Cardiac muscle cell (in vitro differentiated cells and primary cell): ENCODE data around the gene ABR. TPM values are rescaled to one million over a fixed set of nuclear protein-coding genes. Genes with fewer than 3 reads are reported as not detected.
A peak's percentile ranks its signal among the peaks of the same experiment; 100 is the strongest.

Experiments used
- DNase-seq, 2 donors: peaks; one replicate each; pipeline versions ENCODE4 v3.0.0 to v3.0.0-alpha.2; 2010 to 2017; ENCODE audit warnings: low read depth in 1 of 2, low spot score in 1 of 2
- H3K27ac ChIP-seq: fragments of 200-600 bp; sonication (generic); 2 replicates; pipeline ENCODE4 v1.5.1; 2016
- H3K27me3 ChIP-seq: fragments of 200-600 bp; sonication (generic); 2 replicates; pipeline ENCODE4 v1.6.0; 2016; ENCODE audit warnings: control low read depth
- H3K36me3 ChIP-seq: fragments of 200-600 bp; sonication (generic); 2 replicates; pipeline ENCODE4 v1.5.1; 2016; ENCODE audit warnings: control low read depth
- H3K4me1 ChIP-seq: fragments of 200-600 bp; sonication (generic); 2 replicates; pipeline ENCODE4 v1.8.1; 2017; ENCODE audit warnings: low read depth, mild to moderate bottlenecking, mixed run types
- H3K4me3 ChIP-seq: fragments of 200-600 bp; sonication (generic); 2 replicates; pipeline ENCODE4 v1.5.1; 2016; ENCODE audit warnings: mild to moderate bottlenecking
- H3K9me3 ChIP-seq: fragments of 200-600 bp; sonication (generic); 2 replicates; pipeline ENCODE4 v1.5.1; 2017; ENCODE audit warnings: low read depth, mild to moderate bottlenecking, control low read depth
- CTCF ChIP-seq: IDR thresholded peaks from 2 replicates; pipeline ENCODE4 v1.5.1; 2012; ENCODE audit warnings: low read depth, mild to moderate bottlenecking, low read length
- polyA plus RNA-seq: library from polyadenylated mRNA; unstranded; fragments of >200 nt; fragmentation: Nextera tagmentation; extraction: Ambion mirVana; gene quantifications from 2 replicates; pipeline ENCODE4 v1.2.1, GENCODE V29; 2016
- total RNA-seq: library from RNA; depleted of rRNA; stranded (reverse); fragments of >200 nt; gene quantifications from 2 replicates; pipeline ENCODE4 v1.2.3, GENCODE V29; 2016

Gene ABR
- total and polyA plus RNA-seq, 2 experiments from 2014 or later: 23.5 to 67.5 TPM

GRCh38 chr17:979539-980405 is 200.0 kb downstream of the ABR start, which contains the start of gene NXN:
TSS of gene NXN (minus strand) at chr17:979776.
- Histone ChIP-seq H3K4me3 (peak within 1 kb of the TSS; percentile 93), H3K27ac (peak within 1 kb of the TSS; percentile 90), H3K9me3 (no peaks in the 10 kb centered on the region), H3K27me3 (no peaks in the 10 kb centered on the region), H3K36me3 (no peaks in the 10 kb centered on the region), H3K4me1 (peaks cover 37% of the 10 kb centered on the region)
- peak; percentile 83 to 93 for DNase-seq
- peak; percentile 15 for TF ChIP-seq CTCF

- Histone ChIP-seq H3K4me3 (peak overlapping the region; percentile 93), H3K27ac (peak overlapping the region; percentile 90), H3K4me1 (peaks cover 37% of the 10 kb centered on the region), H3K27me3 (no peaks in the 10 kb centered on the region), H3K36me3 (no peaks in the 10 kb centered on the region), H3K9me3 (no peaks in the 10 kb centered on the region)
- DNase-seq: no peak
- TF ChIP-seq CTCF: no peak
Measured at GRCh38 chr17:979212-979538, 200.6 kb downstream of the ABR start.

GRCh38 chr17:978103-979093 is 201.4 kb downstream of the ABR start:
- Histone ChIP-seq H3K27ac (peak overlapping the region; percentile 90), H3K27me3 (no peaks in the 10 kb centered on the region), H3K36me3 (no peaks in the 10 kb centered on the region), H3K9me3 (no peaks in the 10 kb centered on the region), H3K4me1 (peaks cover 37% of the 10 kb centered on the region), H3K4me3 (peak overlapping the region; percentile 93)
- TF ChIP-seq CTCF: no peak
- DNase-seq: peak; percentile 32 to 57

DNA sequence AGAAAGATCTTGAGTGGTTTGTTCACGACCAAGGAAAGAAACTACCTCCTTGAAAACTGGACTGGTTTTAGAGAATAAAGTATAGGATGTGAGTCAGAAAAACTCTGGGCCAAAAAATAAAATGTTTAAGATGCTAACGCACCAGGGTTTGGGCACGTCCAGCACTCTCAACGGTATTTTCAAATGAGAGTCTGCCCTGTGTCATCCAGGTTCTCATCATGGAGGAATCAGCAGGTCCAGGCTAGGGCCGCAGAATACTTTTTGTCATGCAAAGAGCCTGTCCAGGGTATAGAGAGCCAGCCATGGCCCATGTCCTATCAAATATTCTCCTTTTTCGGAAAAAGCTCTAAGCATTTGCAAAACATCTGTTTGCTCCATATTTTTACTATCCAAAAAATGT is 202.6 kb downstream of the ABR start:
- peaks cover 37% of the 10 kb centered on the region for H3K4me1 ChIP-seq
- DNase-seq: no peak
- TF ChIP-seq CTCF: no peak
- H3K4me3 ChIP-seq: peak overlapping the region; percentile 93
- no peaks in the 10 kb centered on the region for H3K9me3 ChIP-seq
- no peaks in the 10 kb centered on the region for H3K36me3 ChIP-seq
- H3K27ac ChIP-seq: peak overlapping the region; percentile 90
- no peaks in the 10 kb centered on the region for H3K27me3 ChIP-seq

DNA sequence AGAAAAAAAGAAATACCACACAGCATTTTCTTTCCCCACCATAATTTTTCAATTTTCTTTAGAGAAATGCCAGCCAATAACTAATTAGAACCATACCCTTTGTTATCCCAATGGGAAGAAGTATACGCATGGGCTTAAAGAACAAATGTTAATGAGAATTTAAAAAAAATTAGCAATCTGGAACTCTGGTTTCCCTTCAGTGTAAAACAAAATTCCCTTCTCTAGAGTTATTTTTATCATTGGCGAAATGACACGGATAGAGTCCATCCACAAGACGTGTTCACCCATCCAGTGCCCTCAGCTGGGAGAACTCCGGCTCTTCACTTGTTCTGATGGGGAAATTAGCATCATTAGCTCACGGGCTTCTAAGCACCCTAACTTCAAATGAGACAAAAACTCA is 203.5 kb downstream of the ABR start:
- no peak overlapping the region for H3K27ac ChIP-seq
- peaks cover 36% of the 10 kb centered on the region for H3K4me1 ChIP-seq
- H3K36me3 ChIP-seq: no peaks in the 10 kb centered on the region
- H3K4me3 ChIP-seq: no peak overlapping the region
- DNase-seq: no peak
- no peak for TF ChIP-seq CTCF
- no peaks in the 10 kb centered on the region for H3K9me3 ChIP-seq
- no peaks in the 10 kb centered on the region for H3K27me3 ChIP-seq
